NK-92 (cell line): ENCODE data around the gene C1QTNF9.
"Not testable (repeated sequence)": the region's sequence is repeated elsewhere in the genome, so short reads cannot be mapped to it uniquely, and the experiment has no call there.

Experiments
- DNase-seq: peaks from one replicate; lab custom pipeline; 2025; ENCODE audit not compliant: unreplicated experiment; lab: John Stamatoyannopoulos, UW

C1QTNF9 gene

GRCh38 chr13:24281188-24282008, 28.0 kb upstream of the C1QTNF9 start:
- DNase-seq, result no peak

DNA sequence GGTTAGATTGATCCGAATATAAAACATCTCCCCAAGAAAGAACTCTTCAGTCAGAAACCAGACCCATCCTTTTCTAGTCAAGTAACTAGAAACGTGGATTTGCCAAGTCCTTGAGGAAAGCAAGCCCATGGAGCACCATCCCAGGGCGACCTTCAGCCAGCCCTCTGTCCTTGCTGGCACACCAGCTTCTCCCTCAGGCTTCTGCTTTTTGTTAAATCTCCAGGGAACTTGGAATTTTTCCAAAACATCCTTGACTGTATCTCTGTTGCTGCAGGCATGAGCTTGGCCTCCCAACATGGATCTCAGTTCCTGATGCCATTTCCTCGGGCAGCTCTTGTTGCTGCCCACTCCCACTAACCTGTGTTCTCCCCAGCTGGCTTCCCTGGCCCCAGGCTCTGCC, 27.1 kb upstream of the C1QTNF9 start:
- no peak for DNase-seq

DNA sequence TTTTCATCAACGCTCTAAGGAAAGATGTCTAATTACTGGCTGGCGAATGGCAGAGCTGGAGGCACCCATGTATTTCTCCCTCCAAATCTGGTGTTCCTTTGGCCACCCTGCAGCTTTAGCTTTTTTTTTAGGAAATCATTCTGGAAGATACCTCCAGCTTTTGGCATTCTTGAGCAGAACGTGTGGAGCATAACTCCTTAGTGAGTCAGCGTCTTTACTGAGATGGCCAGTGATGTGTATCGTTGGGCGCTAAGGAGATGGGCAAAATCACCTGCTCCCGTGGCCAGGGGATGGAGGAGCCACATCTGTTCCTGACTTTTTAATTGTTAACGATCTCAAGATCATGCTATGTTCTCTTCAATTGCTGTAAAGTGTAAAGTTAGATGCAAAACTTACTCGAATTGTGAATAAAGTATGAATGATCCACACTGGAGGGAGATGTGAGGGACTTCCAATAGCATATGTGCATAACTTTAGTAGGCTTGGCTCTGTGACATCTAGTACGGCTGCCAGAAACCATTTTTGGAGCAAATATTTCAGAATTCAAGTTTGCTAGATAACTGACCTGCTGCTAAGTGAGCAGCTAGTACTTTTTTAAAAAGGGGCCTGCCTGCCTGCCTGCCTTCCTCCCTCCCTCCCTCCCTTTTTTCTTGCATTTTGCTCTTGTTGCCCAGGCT, 24.4 kb upstream of the C1QTNF9 start:
- DNase-seq, result no peak

DNA sequence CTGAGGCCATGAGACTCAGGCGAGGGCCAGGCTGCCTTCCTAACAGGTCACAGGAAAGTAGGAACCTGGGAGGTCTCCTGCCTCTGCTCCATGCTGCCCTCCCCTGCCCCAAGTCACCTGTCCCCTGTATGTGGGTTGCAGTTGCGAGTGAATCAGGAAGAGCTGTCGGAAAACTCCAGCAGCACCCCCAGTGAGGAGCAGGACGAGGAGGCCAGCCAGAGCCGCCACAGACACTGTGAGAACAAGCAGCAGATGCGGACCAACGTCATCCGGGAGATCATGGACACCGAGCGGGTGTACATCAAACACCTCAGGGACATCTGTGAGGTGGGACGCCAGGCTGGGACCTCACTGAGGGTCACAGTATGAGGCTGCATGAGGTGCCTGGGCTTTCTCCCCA, 22.8 kb upstream of the C1QTNF9 start:
- DNase-seq, result no peak

- DNase-seq, result no peak
These were observed 21.6 kb upstream of the C1QTNF9 start for GRCh38 chr13:24287748-24288287.

DNA sequence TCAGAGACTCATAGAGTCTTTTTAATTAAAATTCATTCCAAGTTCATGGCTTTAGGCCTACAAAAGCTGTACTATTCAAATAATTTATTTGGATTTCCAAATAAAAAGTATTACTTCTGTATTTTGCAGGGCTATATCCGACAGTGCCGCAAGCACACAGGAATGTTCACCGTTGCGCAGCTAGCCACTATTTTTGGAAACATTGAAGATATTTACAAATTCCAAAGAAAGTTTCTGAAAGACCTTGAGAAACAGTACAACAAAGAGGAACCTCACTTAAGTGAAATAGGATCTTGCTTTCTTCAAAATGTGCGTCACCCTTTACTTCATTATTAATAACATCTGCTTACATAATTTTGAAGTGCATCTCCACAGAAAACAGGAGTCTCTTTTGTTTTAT, 20.5 kb upstream of the C1QTNF9 start:
- no peak for DNase-seq

DNA sequence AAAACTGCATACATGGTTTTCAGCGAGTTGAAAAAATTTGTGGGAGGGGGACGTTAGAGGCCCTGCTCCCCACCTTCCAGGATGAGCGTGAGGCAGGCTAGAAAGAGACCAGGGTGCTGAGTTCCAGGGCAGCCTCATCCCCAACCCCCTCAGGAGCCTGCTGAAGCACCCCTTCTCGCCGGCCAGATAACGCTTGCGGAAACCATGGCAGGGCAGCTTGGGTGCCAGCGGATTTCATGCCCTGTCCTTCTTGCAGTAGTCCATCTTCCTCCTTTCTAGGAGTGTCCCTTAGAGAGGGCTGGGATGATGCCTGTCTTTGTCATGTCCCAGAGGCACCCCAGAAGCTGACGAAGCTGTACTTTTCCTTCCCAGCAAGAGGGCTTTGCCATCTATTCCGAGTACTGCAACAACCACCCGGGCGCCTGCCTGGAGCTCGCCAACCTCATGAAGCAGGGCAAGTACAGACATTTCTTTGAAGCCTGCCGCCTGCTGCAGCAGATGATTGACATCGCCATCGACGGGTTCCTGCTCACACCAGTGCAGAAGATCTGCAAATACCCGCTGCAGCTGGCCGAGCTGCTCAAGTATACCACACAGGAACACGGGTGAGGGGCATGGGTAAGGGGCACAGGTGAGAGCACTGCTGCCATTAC, 19.0 kb upstream of the C1QTNF9 start:
- no peak for DNase-seq

DNA sequence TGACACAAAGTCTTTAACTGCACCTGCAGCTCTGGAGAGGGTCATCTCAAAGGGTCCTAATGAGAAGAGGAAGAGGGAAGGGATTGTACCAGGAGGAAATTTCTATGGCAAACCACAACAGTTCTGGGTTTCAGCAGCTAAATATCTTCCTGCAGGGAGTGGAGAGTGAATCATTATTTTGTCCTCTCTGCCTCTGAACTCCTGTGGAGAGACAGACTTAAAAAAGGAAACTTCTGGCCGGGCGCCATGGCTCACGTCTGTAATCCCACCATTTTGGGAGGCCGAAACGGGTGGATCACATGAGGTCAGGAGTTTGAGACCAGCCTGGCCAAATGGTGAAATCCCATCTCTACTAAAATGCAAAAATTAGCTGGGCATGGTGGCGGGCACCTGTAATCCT, 16.9 kb upstream of the C1QTNF9 start:
- no peak for DNase-seq

- DNase-seq, result no peak
These were observed 15.6 kb upstream of the C1QTNF9 start for GRCh38 chr13:24293746-24294145.

DNA sequence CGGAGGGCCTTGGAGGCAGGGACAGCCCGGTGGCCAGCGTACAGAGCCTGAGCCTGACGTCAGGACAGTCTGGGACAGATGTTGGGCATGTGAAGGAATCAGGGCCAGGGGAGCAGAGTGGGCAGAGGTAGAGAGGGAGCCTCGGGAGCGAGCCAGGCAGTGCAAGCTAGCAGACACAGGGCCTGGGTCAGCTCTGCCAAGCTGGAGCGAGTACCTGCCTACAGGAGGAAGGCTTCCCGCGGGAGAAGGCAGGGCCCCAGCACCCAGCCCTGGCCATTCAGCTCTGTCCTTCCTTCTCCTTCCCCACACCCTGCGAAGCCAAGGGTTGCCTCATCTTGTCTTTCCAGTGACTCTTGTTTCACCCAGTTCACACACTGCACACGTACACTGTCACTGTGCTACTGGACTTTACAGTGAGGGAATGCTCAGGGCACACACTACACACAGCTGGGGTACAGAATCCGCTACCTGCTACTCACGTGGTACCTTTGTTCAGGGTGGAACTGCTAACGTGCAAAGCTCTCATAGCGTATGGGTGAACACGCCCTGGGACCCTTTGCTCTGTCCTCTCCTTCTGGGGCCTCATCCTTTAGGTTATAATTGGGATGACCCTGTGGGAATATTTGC, 9.8 kb upstream of the C1QTNF9 start:
- no peak for DNase-seq

DNA sequence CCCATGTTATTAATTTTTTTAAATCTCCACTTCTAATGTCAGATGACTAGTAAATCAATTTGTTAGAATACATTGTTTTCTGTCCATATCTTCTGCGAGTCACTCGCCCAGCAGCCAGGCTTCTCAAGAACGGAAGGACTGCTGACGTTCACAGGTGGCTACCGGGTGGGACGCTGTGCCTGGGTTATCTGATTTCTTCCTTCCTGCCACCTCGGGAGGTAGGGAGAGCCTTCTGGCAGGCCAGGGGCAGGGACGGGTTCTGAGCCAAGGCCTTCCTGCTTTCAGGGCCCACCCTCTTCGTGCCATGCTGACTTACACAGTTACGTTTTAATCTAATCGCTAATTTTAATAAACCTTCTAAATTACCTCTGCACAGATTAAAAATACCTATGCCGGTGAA, 7.9 kb upstream of the C1QTNF9 start:
- DNase-seq, result no peak

DNA sequence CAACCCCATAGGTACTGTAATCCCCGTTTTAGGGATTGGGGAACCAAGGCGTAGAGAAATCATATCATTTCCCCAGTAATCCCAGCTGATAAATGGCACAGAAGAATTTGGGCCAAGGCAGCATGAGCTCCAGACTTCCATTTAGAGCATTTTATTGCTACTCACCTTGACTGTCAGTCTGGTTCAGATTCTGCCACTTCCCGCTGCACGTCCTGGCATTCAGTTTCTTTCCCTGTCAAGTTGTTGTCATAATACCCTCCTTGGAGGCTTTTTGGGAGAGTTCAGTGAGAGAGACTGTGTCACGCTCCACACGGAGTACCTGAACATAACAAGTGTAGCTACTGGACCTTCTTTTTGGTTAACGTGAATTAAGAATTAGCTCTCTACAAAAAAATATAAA, 7.5 kb upstream of the C1QTNF9 start:
- no peak for DNase-seq

GRCh38 chr13:24304620-24305019, 4.8 kb upstream of the C1QTNF9 start:
- DNase-seq, result no peak

DNA sequence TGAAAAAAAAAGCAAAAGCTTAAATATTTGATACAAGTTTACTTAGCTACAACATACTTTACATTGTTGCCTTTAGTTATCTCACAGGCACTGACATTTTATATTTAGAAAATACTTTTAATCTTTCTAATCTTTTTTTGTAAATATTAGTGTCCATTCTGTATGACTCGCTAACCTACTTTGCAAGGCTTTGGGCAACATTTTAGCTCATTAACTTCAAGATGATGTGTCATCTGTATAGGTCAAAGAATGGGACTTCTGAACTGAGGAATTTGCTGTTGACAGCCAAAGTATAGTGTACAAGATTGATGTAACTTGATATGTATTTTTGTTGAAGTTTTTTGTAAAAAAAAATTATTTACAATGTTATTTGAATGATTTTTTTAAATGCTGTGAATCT, 2.7 kb upstream of the C1QTNF9 start:
- no peak for DNase-seq

DNA sequence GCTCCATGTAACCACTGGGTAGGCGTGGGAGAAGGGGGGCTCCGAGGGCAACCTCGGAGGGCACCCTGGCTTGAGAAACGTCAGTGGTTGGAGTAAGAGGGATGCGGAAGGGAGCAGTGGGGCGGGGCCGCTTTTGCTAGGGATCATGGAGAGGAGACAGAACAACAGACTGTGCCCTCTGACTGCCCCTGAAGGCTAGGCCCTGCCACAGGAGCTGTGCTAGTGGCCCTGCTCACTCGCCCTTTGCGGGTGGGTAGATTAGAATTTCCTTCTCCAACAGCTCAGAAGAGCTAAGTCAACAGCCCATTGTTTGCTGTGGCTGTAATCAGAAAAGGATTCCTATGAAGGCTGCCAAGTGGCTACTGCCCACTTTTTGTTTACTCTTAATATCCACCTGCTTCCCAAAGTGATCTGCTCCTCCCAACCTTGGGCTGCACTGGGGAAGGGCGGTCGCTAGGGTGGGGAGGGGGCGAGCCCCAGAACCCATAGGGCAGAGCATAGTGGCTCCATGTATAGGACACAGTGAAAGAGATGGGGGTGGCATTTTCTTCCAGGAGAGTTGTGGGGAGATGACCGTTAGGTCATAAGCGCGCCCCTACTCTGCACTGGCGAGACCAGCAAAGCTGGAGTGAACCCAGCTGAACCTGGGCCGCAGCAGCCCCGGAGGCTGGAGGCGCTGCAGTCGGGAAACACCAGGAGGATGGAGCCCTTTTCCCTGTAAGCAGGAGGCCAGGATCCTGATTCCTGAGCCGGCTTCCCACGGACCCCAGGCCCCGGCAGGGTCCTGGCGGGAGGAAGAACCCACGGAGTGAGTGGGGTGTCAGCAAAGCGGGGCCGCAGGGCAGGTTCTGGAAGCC, 1.9 kb upstream of the C1QTNF9 start:
- no peak for DNase-seq

DNA sequence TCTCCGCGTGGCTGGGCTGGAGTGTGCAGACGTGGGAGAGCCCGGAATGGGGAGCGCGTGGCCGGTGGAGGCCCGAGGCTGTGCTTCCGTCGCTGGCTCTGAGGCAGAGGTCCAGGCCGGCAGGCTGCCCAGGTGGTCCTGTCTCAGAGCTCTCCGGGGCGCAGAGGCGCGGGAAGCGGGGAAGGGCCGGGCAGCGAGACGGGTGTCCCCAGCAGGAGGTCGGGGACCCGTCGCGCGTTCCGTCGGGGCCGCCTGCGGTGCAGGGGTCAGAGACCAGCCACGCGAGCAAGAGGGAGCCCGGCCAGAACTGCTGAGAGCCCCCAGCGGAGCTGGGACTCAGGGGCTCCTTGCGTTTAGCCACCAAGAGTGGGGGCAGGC, 1.3 kb upstream of the C1QTNF9 start:
- DNase-seq, result no peak

DNA sequence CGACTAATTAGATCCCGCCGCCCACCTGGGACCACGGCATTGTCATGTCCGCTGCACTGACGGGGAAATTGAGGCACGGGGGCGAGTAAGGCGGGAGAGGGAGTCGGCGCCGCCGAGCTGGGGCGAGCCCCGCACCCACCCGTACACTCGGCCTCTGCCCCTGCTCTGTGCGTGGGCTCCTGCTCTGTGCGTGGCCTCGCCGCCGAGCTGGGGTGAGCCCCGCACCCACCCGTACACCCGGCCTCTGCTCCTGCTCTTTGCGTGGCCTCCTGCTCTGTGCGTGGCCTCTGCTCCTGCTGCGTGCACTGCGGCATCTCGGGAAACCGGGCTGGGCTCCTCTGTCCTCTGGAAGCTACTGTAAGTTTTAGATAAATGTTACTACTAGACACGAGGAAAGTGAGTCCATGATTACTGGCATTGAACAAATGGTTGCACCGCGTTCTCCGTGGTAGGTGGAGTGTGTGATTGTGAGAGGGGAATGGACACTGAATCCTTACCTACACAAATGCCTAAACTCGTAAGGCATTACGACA, 826 bp upstream of the C1QTNF9 start:
- DNase-seq, result no peak

DNA sequence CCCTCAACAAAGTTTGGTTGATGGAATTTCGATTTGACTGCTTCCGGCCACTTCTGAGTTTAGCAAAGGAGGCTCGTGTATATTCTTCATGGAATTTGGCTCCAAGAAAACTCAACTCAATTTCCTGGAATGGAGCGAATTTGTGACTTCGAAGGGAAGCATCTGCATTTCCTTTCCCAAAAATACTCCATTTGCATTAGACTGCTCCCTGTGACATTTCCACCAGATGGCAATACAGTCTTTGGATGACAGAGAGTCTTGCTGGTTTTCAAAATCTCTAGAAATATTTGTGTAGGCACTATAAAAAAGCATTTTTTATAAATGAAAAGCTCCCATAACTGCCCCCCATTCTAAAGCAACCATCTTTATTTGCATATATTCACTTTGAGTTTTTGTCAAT, 4.1 kb downstream of the C1QTNF9 start:
- DNase-seq, result no peak

GRCh38 chr13:24317835-24318234, 8.5 kb downstream of the C1QTNF9 start:
- not testable (repeated sequence) for DNase-seq

DNA sequence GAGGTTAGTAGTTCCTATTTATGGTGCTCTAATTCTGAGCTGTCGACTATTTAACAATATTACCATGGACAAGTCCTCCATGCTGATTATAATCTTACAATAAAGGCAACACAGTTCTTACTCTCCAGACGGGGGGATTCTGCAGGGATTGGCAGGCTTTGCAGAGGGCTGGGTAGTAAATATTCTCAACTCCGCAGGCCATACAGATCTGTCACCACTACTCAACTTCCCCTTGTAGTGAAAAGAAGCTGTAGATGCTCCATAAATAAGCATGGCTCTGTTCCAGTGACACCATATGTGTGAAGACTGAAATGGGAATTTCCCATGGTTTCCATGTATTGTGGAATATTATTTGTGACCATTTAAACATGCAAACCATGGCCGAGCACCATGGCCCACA, 9.5 kb downstream of the C1QTNF9 start:
- DNase-seq, result not testable (repeated sequence)
